A549 (cell line): ENCODE results near the gene ZSCAN9. TPM values are rescaled to one million over a fixed set of nuclear protein-coding genes. Genes with fewer than 3 reads are reported as not detected.
A peak's percentile ranks its signal among the peaks of the same experiment; 100 is the strongest.

Source experiments
- ATAC-seq, 2 experiments: fragments of 200-7000 bp in 1 of 2; fragments of >200 bp in 1 of 2; cut with Nextera tagmentation in 1 of 2; cut with Tn5 transposase in 1 of 2; 3 replicates each; pipeline versions ENCODE4 v1.8.0 to v1.9.1; 2018 to 2020; ENCODE audit warnings: mild to moderate bottlenecking in 1 of 2, moderate library complexity in 1 of 2
- CTCF ChIA-PET: fragments of 300-600 bp; sonication (Branson Sonifier 250); formaldehyde crosslinking; extraction: SDS; loops from one replicate; lab custom pipeline; 2021; ENCODE audit warnings: antibody characterized with exemption, inconsistent platforms; lab: Yijun Ruan, JAX
- POLR2A ChIA-PET: fragments of 350-600 bp; formaldehyde crosslinking; extraction: SDS; loops from one replicate; lab custom pipeline; 2021; ENCODE audit warnings: antibody characterized with exemption, inconsistent platforms; lab: Yijun Ruan, JAX
- DNase-seq, 2 experiments: peaks; one replicate each; pipeline versions ENCODE4 v3.0.0 to v3.0.0-alpha.2; 2011 to 2016; ENCODE audit warnings: low read depth in 1 of 2, low spot score in 1 of 2
- FAIRE-seq: peaks from 2 replicates; lab custom pipeline; 2011; peaks lifted over from hg19 to GRCh38; lab: Jason Lieb, UNC
- H3K27ac ChIP-seq, 2 experiments: fragments of >200 bp; sonication (Bioruptor Twin); formaldehyde crosslinking; 3 replicates each; pipeline ENCODE4 v1.5.1; 2016 to 2017
- H3K4me1 ChIP-seq: fragments of >200 bp; sonication (Bioruptor Twin); formaldehyde crosslinking; 3 replicates; pipeline ENCODE4 v1.6.1; 2016
- H3K4me2 ChIP-seq: fragments of >200 bp; sonication (Bioruptor Twin); formaldehyde crosslinking; 3 replicates; pipeline ENCODE4 v1.6.1; 2016
- H3K4me3 ChIP-seq: fragments of >200 bp; sonication (Bioruptor Twin); formaldehyde crosslinking; 3 replicates; pipeline ENCODE4 v1.5.1; 2016
- H3K9me3 ChIP-seq: fragments of >200 bp; sonication (Bioruptor Twin); formaldehyde crosslinking; 3 replicates; pipeline ENCODE4 v1.6.1; 2016
- CBX2 ChIP-seq: fragments of 200-600 bp; sonication (generic); IDR thresholded peaks from 2 replicates; pipeline ENCODE4 v1.6.1; 2016; ENCODE audit warnings: low read depth, mild to moderate bottlenecking, borderline replicate concordance
- CBX8 ChIP-seq: fragments of 200-600 bp; sonication (generic); IDR thresholded peaks from 2 replicates; pipeline ENCODE4 v1.6.1; 2016
- CHD2 ChIP-seq: fragments of 150-350 bp; IDR thresholded peaks from 2 replicates; pipeline ENCODE4 v1.6.1; 2014; ENCODE audit warnings: low read length; ENCODE audit not compliant: partially characterized antibody
- EHF ChIP-seq: fragments of 250-450 bp; sonication (Bioruptor Pico); IDR thresholded peaks from 2 replicates; pipeline ENCODE4 v1.5.0; 2020; ENCODE audit warnings: mild to moderate bottlenecking
- EHMT2 ChIP-seq: fragments of 200-600 bp; sonication (generic); IDR thresholded peaks from 2 replicates; pipeline ENCODE4 v1.6.1; 2016; ENCODE audit warnings: antibody characterized with exemption, low read depth, mild to moderate bottlenecking, moderate library complexity
- EP300 ChIP-seq, 2 experiments: fragments of >200 bp; sonication (Bioruptor Twin); formaldehyde crosslinking; IDR thresholded peaks; 2 replicates in 1 of 2; 3 replicates in 1 of 2; pipeline ENCODE4 v1.6.1; 2016 to 2017
- FOSB ChIP-seq: fragments of 250-450 bp; sonication (Bioruptor Pico); IDR thresholded peaks from 2 replicates; pipeline ENCODE4 v1.5.0; 2020; ENCODE audit warnings: mild to moderate bottlenecking, moderate library complexity
- FOXS1 ChIP-seq: fragments of 250-450 bp; sonication (Bioruptor Pico); IDR thresholded peaks from 2 replicates; pipeline ENCODE4 v1.5.0; 2020; ENCODE audit warnings: mild to moderate bottlenecking, moderate library complexity
- GATA3 ChIP-seq: IDR thresholded peaks from 2 replicates; pipeline ENCODE4 v1.6.1; 2012; ENCODE audit warnings: borderline replicate concordance
- HDAC2 ChIP-seq: fragments of 200-600 bp; sonication (generic); IDR thresholded peaks from 2 replicates; pipeline ENCODE4 v1.6.1; 2016
- HEYL ChIP-seq: fragments of 250-450 bp; sonication (Bioruptor Pico); IDR thresholded peaks from 2 replicates; pipeline ENCODE4 v1.8.0; 2021; ENCODE audit warnings: mild to moderate bottlenecking, moderate library complexity
- HOXA7 ChIP-seq: fragments of 250-450 bp; sonication (Bioruptor Pico); IDR thresholded peaks from 2 replicates; pipeline ENCODE4 v1.5.0; 2020; ENCODE audit warnings: mild to moderate bottlenecking, moderate library complexity
- HOXB13 ChIP-seq: fragments of 250-450 bp; sonication (Bioruptor Pico); IDR thresholded peaks from 2 replicates; pipeline ENCODE4 v1.5.0; 2020; ENCODE audit warnings: low read depth, mild to moderate bottlenecking, moderate library complexity
- JUN ChIP-seq, 2 experiments: fragments of >200 bp; sonication (Bioruptor Twin); formaldehyde crosslinking; IDR thresholded peaks; 2 replicates in 1 of 2; 3 replicates in 1 of 2; pipeline ENCODE4 v1.6.1; 2016 to 2017
- KDM1A ChIP-seq: fragments of 200-600 bp; sonication (generic); IDR thresholded peaks from 2 replicates; pipeline ENCODE4 v1.6.1; 2016; ENCODE audit warnings: low read depth, mild to moderate bottlenecking
- KDM5A ChIP-seq: fragments of 200-600 bp; sonication (generic); IDR thresholded peaks from 2 replicates; pipeline ENCODE4 v1.6.1; 2016; ENCODE audit warnings: antibody characterized with exemption, mild to moderate bottlenecking
- MAFK ChIP-seq: fragments of 450-650 bp; IDR thresholded peaks from 2 replicates; pipeline ENCODE4 v1.6.1; 2014; ENCODE audit not compliant: partially characterized antibody
- NFE2L2 ChIP-seq: fragments of 150-350 bp; conservative IDR thresholded peaks from 2 replicates; pipeline ENCODE4 v1.6.1; 2014; ENCODE audit warnings: low read length
- NPAS2 ChIP-seq: fragments of 250-450 bp; sonication (Bioruptor Pico); IDR thresholded peaks from 2 replicates; pipeline ENCODE4 v1.8.0; 2022; ENCODE audit warnings: mild to moderate bottlenecking, moderate library complexity, borderline replicate concordance
- NR3C1 ChIP-seq: fragments of >200 bp; sonication (Bioruptor Twin); formaldehyde crosslinking; IDR thresholded peaks from 3 replicates; pipeline ENCODE4 v1.6.1; 2017
- RCOR1 ChIP-seq: fragments of 150-350 bp; IDR thresholded peaks from 2 replicates; pipeline ENCODE4 v1.6.1; 2014; ENCODE audit warnings: antibody characterized with exemption, low read length, low read depth
- RFX5 ChIP-seq: fragments of 450-650 bp; IDR thresholded peaks from 2 replicates; pipeline ENCODE4 v1.7.1; 2014; ENCODE audit warnings: antibody characterized with exemption, mild to moderate bottlenecking, moderate library complexity
- RNF2 ChIP-seq: fragments of 200-600 bp; sonication (generic); IDR thresholded peaks from 2 replicates; pipeline ENCODE4 v1.6.1; 2016; ENCODE audit warnings: low read depth, mild to moderate bottlenecking, antibody characterized with exemption, moderate library complexity, borderline replicate concordance
- SREBF2 ChIP-seq: fragments of 450-650 bp; IDR thresholded peaks from 2 replicates; pipeline ENCODE4 v1.6.1; 2014; ENCODE audit warnings: mild to moderate bottlenecking, moderate library complexity
- TP53 ChIP-seq: fragments of 250-450 bp; sonication (Bioruptor Pico); IDR thresholded peaks from 2 replicates; pipeline ENCODE4 v1.5.0; 2021; ENCODE audit warnings: mild to moderate bottlenecking, moderate library complexity
- ZFP36 ChIP-seq: fragments of 450-650 bp; IDR thresholded peaks from 2 replicates; pipeline ENCODE4 v1.6.1; 2014; ENCODE audit warnings: borderline replicate concordance; ENCODE audit not compliant: partially characterized antibody
- ZSCAN20 ChIP-seq: fragments of 250-450 bp; sonication (Bioruptor Pico); IDR thresholded peaks from 2 replicates; pipeline ENCODE4 v1.8.0; 2022; ENCODE audit warnings: mild to moderate bottlenecking, moderate library complexity
- WGBS: methylation state at CpG from one replicate; pipeline ENCODE4 v1.1.6; 2017; ENCODE audit errors: missing lambda C conversion rate; 5-methylcytosine and 5-hydroxymethylcytosine counted together
- polyA plus RNA-seq, 4 experiments: library from polyadenylated mRNA; depleted of rRNA in 3 of 4; stranded (reverse); fragments of >200 nt; fragmentation: RNase III in 1 of 4; extraction: RNeasy Plus Mini Kit Qiagen cat#74134 plus additional on column Dnase treatment in 1 of 4; gene quantifications; 2 replicates in 3 of 4; 3 replicates in 1 of 4; pipeline ENCODE4 v1.2.3, GENCODE V29; 2011 to 2017
- TF ChIP-seq, protein P1 (sequence below): fragments of 200-600 bp; sonication (generic); IDR thresholded peaks from 2 replicates; pipeline ENCODE4 v1.6.1; 2016; ENCODE audit warnings: antibody characterized with exemption, mild to moderate bottlenecking, moderate library complexity
- TF ChIP-seq, protein P2 (sequence below): fragments of 150-350 bp; IDR thresholded peaks from 2 replicates; pipeline ENCODE4 v1.6.1; 2014; ENCODE audit warnings: low read depth, mild to moderate bottlenecking, low read length
- TF ChIP-seq, protein P3 (sequence below): IDR thresholded peaks from 2 replicates; pipeline ENCODE4 v1.6.1; 2012; ENCODE audit warnings: low read depth, borderline replicate concordance
- TF ChIP-seq, protein P4 (sequence below): fragments of 250-450 bp; sonication (Bioruptor Pico); IDR thresholded peaks from 2 replicates; pipeline ENCODE4 v1.5.0; 2020; ENCODE audit warnings: low read depth, mild to moderate bottlenecking, moderate library complexity

Gene ZSCAN9
- polyA plus RNA-seq, 2 of the 4 experiments (the other 2 are of a cell fraction) = 7.7 to 16.2 TPM

DNA sequence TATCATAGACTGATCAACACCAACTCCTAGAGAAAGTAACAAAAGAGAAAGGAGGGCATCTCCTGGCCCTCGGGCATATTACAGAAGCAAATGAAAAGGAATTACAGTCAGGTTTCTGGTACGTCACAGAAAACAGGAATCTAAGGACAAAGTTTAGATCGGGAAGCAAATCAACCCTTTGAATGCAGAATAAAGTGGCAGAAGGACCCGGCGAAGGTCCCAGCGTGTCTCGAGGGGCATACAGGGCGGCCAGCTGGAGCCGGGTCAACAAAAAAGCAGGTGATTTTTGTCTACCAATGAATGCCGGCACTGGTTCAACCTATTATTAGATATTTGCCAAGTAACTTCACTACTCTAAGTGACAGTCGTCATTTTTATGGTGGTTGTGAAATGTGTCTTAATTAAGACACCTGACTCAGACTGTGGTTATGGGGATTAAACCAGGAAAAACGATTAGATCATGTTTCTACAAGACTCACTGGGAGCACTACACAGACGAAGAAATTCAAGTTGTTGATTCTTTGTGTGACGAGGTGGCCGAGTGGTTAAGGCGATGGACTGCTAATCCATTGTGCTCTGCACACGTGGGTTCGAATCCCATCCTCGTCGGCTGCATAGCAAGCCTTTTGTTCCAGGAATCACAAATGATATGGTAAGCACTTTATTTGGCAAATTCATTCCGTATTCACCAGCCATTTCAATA, 12.4 kb upstream of the ZSCAN9 start (continued):
- TF ChIP-seq FOSB (CRISPR knock-in tag) = no peak
- TF ChIP-seq SREBF2 = peak; percentile 67

DNA sequence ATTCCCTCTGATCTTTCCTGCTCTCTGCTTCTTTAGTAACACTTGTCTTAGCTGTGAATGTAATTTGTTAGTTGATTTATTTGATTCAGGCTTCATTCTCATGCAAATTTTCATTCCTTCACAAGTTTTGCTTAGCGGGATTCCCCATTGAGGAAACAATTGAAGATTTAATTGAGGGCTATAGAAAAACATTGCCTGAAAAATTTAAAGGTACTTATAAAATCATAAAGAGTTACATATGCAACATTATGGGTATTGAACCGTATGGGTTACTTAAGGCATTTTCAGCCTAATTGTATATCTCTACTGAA, 11.9 kb upstream of the ZSCAN9 start:
- POLR2A ChIA-PET = no interaction called here
- CTCF ChIA-PET = interaction anchor here (0.6 kb wide), 1 partner anchor 72 kb away, joined by 3 read pairs; no protein-coding TSS in a partner anchor
- Histone ChIP-seq H3K27ac (no peak overlapping the region), H3K4me3 (peak overlapping the region; percentile 52; the same call in 2 of the 3 replicates), H3K4me1 (peaks cover 7% of the 10 kb centered on the region; the same call in 1 of the 3 replicates), H3K4me2 (peak overlapping the region; percentile 80), H3K9me3 (no peaks in the 10 kb centered on the region)
- ATAC-seq = no peak
- no peak for DNase-seq
- TF ChIP-seq, protein P1, sequence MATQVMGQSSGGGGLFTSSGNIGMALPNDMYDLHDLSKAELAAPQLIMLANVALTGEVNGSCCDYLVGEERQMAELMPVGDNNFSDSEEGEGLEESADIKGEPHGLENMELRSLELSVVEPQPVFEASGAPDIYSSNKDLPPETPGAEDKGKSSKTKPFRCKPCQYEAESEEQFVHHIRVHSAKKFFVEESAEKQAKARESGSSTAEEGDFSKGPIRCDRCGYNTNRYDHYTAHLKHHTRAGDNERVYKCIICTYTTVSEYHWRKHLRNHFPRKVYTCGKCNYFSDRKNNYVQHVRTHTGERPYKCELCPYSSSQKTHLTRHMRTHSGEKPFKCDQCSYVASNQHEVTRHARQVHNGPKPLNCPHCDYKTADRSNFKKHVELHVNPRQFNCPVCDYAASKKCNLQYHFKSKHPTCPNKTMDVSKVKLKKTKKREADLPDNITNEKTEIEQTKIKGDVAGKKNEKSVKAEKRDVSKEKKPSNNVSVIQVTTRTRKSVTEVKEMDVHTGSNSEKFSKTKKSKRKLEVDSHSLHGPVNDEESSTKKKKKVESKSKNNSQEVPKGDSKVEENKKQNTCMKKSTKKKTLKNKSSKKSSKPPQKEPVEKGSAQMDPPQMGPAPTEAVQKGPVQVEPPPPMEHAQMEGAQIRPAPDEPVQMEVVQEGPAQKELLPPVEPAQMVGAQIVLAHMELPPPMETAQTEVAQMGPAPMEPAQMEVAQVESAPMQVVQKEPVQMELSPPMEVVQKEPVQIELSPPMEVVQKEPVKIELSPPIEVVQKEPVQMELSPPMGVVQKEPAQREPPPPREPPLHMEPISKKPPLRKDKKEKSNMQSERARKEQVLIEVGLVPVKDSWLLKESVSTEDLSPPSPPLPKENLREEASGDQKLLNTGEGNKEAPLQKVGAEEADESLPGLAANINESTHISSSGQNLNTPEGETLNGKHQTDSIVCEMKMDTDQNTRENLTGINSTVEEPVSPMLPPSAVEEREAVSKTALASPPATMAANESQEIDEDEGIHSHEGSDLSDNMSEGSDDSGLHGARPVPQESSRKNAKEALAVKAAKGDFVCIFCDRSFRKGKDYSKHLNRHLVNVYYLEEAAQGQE = no peak
- TF ChIP-seq ZSCAN20 (CRISPR knock-in tag) (no peak), HOXB13 (CRISPR knock-in tag) (no peak), SREBF2 (no peak), FOSB (CRISPR knock-in tag) (no peak), HOXA7 (CRISPR knock-in tag) (no peak), RCOR1 (no peak), TP53 (CRISPR knock-in tag) (no peak), EP300 (IDR thresholded peaks at IDR 0.05) (no peak), HDAC2 (no peak), NR3C1 (no peak), EHMT2 (no peak), CBX8 (no peak)
- FAIRE-seq = no peak
- 45% methylated on average over 2 of the region's 2 CpGs for WGBS

DNA sequence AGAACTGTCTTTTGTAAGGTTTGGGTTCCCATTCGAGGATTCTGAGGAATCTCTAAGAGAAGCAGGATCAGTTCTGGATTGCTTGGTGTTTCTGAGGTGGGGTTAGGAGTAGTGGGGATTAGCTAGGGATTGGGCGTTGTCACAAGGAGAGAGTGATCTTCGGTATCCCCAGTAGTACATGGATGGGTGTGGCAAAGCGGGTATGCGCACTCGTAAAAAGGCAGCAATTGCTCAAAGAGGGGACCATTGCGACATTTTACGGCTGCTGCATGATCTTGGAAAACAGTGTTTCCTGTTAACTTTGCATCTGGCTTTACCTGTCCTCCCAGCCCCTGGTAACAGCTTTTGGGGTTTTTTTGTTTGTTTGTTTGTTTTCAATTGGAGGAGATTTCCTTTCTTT, 9.7 kb upstream of the ZSCAN9 start:
- Histone ChIP-seq H3K9me3 (no peaks in the 10 kb centered on the region), H3K4me3 (no peak overlapping the region), H3K27ac (no peak overlapping the region), H3K4me1 (peaks cover 12% of the 10 kb centered on the region; the same call in 1 of the 3 replicates), H3K4me2 (no peak overlapping the region)
- ChIA-PET CTCF (no interaction called here), POLR2A (no interaction called here)
- WGBS = 50% methylated on average over 8 of the region's 8 CpGs
- ATAC-seq (no peak), FAIRE-seq (no peak), DNase-seq (no peak)
- no peak for TF ChIP-seq NFE2L2
- no peak for TF ChIP-seq KDM1A
- no peak for TF ChIP-seq CHD2
- TF ChIP-seq, protein P2, sequence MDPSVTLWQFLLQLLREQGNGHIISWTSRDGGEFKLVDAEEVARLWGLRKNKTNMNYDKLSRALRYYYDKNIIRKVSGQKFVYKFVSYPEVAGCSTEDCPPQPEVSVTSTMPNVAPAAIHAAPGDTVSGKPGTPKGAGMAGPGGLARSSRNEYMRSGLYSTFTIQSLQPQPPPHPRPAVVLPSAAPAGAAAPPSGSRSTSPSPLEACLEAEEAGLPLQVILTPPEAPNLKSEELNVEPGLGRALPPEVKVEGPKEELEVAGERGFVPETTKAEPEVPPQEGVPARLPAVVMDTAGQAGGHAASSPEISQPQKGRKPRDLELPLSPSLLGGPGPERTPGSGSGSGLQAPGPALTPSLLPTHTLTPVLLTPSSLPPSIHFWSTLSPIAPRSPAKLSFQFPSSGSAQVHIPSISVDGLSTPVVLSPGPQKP = no peak
- no peak for TF ChIP-seq ZFP36
- no peak for TF ChIP-seq RFX5
- TF ChIP-seq, protein P3, sequence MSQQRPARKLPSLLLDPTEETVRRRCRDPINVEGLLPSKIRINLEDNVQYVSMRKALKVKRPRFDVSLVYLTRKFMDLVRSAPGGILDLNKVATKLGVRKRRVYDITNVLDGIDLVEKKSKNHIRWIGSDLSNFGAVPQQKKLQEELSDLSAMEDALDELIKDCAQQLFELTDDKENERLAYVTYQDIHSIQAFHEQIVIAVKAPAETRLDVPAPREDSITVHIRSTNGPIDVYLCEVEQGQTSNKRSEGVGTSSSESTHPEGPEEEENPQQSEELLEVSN = no peak
- TF ChIP-seq GATA3 = no peak
- no peak for TF ChIP-seq MAFK
- no peak for TF ChIP-seq RNF2
- no peak for TF ChIP-seq SREBF2
- no peak for TF ChIP-seq FOXS1 (CRISPR knock-in tag)
- no peak for TF ChIP-seq EHF (CRISPR knock-in tag)
- TF ChIP-seq CBX2 = no peak
- no peak for TF ChIP-seq EP300 (IDR thresholded peaks at IDR 0.05)
- no peak for TF ChIP-seq HEYL
- TF ChIP-seq KDM5A = no peak
- TF ChIP-seq JUN (IDR thresholded peaks at IDR 0.05) = no peak
- TF ChIP-seq NPAS2 (CRISPR knock-in tag) = no peak
- TF ChIP-seq, protein P4, sequence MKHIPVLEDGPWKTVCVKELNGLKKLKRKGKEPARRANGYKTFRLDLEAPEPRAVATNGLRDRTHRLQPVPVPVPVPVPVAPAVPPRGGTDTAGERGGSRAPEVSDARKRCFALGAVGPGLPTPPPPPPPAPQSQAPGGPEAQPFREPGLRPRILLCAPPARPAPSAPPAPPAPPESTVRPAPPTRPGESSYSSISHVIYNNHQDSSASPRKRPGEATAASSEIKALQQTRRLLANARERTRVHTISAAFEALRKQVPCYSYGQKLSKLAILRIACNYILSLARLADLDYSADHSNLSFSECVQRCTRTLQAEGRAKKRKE (CRISPR knock-in tag) = no peak
- TF ChIP-seq, all 56 proteins: peak for 0
